DOHH2 (cell line): ENCODE data around the gene HCAR2.

Experiments used
- H3F3A ChIP-seq: fragments of 200-600 bp; sonication (generic), shearing (Covaris generic); 2 replicates; pipeline ENCODE4 v1.6.0; 2016; ENCODE audit warnings: antibody characterized with exemption, mild to moderate bottlenecking; ENCODE audit not compliant: control insufficient read depth, insufficient read depth
- H3K27ac ChIP-seq: fragments of 200-600 bp; sonication (generic); 2 replicates; pipeline ENCODE4 v1.5.1; 2014; ENCODE audit warnings: low read depth, mild to moderate bottlenecking, low read length, moderate library complexity
- H3K27me3 ChIP-seq: fragments of 200-600 bp; sonication (generic); 2 replicates; pipeline ENCODE4 v1.6.1; 2014; ENCODE audit warnings: mild to moderate bottlenecking, low read length, mixed read lengths; ENCODE audit not compliant: control insufficient read depth
- H3K36me3 ChIP-seq: fragments of 200-600 bp; sonication (generic); 2 replicates; pipeline ENCODE4 v1.6.1; 2014; ENCODE audit warnings: mild to moderate bottlenecking, low read length, moderate library complexity, mixed read lengths; ENCODE audit not compliant: control insufficient read depth
- H3K4me1 ChIP-seq: fragments of 200-600 bp; sonication (generic); 2 replicates; pipeline ENCODE4 v1.6.1; 2014; ENCODE audit warnings: mild to moderate bottlenecking, low read length, mixed read lengths; ENCODE audit not compliant: control insufficient read depth
- H3K4me2 ChIP-seq: fragments of 200-600 bp; sonication (generic); 2 replicates; pipeline ENCODE4 v1.6.0; 2014; ENCODE audit warnings: mild to moderate bottlenecking, low read length, moderate library complexity
- H3K4me3 ChIP-seq: fragments of 200-600 bp; sonication (generic); 2 replicates; pipeline ENCODE4 v1.5.1; 2014; ENCODE audit warnings: mild to moderate bottlenecking, low read length, mixed read lengths
- H3K79me2 ChIP-seq: fragments of 200-600 bp; sonication (generic); 2 replicates; pipeline ENCODE4 v1.6.1; 2014; ENCODE audit warnings: mild to moderate bottlenecking, low read length, mixed read lengths; ENCODE audit not compliant: control insufficient read depth
- H3K9me2 ChIP-seq: fragments of 200-600 bp; sonication (generic); replicated peaks from 2 replicates; pipeline ENCODE4 v1.6.1; 2014; ENCODE audit warnings: mild to moderate bottlenecking, low read length, mixed read lengths; ENCODE audit not compliant: control insufficient read depth
- H3K9me3 ChIP-seq: fragments of 200-600 bp; sonication (generic); 2 replicates; pipeline ENCODE4 v1.6.1; 2014; ENCODE audit warnings: antibody characterized with exemption, low read length, mixed read lengths; ENCODE audit not compliant: control insufficient read depth, insufficient read depth
- H4K20me1 ChIP-seq: fragments of 200-600 bp; sonication (generic); 2 replicates; pipeline ENCODE4 v1.6.0; 2014; ENCODE audit warnings: low read depth, mild to moderate bottlenecking, antibody characterized with exemption, low read length, moderate library complexity; ENCODE audit not compliant: control insufficient read depth, insufficient read depth
- CTCF ChIP-seq: fragments of 200-600 bp; sonication (generic); IDR thresholded peaks from one replicate; pipeline ENCODE4 v1.5.1; 2014; ENCODE audit warnings: antibody characterized with exemption, mild to moderate bottlenecking, low read depth, low read length; ENCODE audit not compliant: poor library complexity, severe bottlenecking
- EZH2phosphoT487 ChIP-seq: fragments of 200-600 bp; sonication (generic); IDR thresholded peaks from 2 replicates; pipeline ENCODE4 v1.6.1; 2017; ENCODE audit warnings: borderline replicate concordance, mild to moderate bottlenecking, antibody characterized with exemption, low read length, moderate library complexity, mixed read lengths

HCAR2 gene

GRCh38 chr12:122730215-122731014 lies 27.3 kb upstream of the HCAR2 start, which contains the start of gene HCAR1:
Gene HCAR1, minus strand, starts transcription at chr12:122730844. Its CDS starts 505 bp downstream, at chr12:122730339.
- Histone ChIP-seq H3K27ac (no peak within 1 kb of the TSS), H3K36me3 (no peaks in the 10 kb centered on the region), H3K9me2 (no peaks in the 10 kb centered on the region), H4K20me1 (no peaks in the 10 kb centered on the region), H3K4me1 (peaks cover 45% of the 10 kb centered on the region), H3K27me3 (no peaks in the 10 kb centered on the region), H3K79me2 (no peaks in the 10 kb centered on the region), H3K4me2 (no peak within 1 kb of the TSS), H3K4me3 (no peak within 1 kb of the TSS), H3F3A (peaks cover 2% of the 10 kb centered on the region; the same call in 1 of the 2 replicates), H3K9me3 (no peaks in the 10 kb centered on the region)
- TF ChIP-seq EZH2phosphoT487: no peak
- TF ChIP-seq CTCF: no peak

- Histone ChIP-seq H3K4me1 (peaks cover 52% of the 10 kb centered on the region), H3K4me3 (no peak overlapping the region), H4K20me1 (no peaks in the 10 kb centered on the region), H3K9me3 (no peaks in the 10 kb centered on the region), H3K27ac (no peak overlapping the region), H3F3A (peaks cover 8% of the 10 kb centered on the region; the same call in 1 of the 2 replicates), H3K9me2 (no peaks in the 10 kb centered on the region), H3K4me2 (no peak overlapping the region), H3K79me2 (no peaks in the 10 kb centered on the region), H3K36me3 (no peaks in the 10 kb centered on the region), H3K27me3 (no peaks in the 10 kb centered on the region)
- no peak for TF ChIP-seq EZH2phosphoT487
- no peak for TF ChIP-seq CTCF
Observed at GRCh38 chr12:122729583-122730214, 26.5 kb upstream of the HCAR2 start.

- Histone ChIP-seq H3K36me3 (no peaks in the 10 kb centered on the region), H3K4me3 (peak overlapping the region; percentile 27), H3K27ac (peak overlapping the region; percentile 61), H3K27me3 (no peaks in the 10 kb centered on the region), H3K9me2 (no peaks in the 10 kb centered on the region), H3K4me1 (peaks cover 58% of the 10 kb centered on the region), H3K79me2 (no peaks in the 10 kb centered on the region), H4K20me1 (no peaks in the 10 kb centered on the region), H3K9me3 (no peaks in the 10 kb centered on the region), H3F3A (peaks cover 13% of the 10 kb centered on the region), H3K4me2 (peak overlapping the region; percentile 53)
- TF ChIP-seq CTCF (no peak), EZH2phosphoT487 (no peak)
Observed at GRCh38 chr12:122726080-122726558, 23.0 kb upstream of the HCAR2 start.
